AG04450 (cell line): ENCODE data around the gene DCAF15. TPM values are rescaled to one million over a fixed set of nuclear protein-coding genes. Genes with fewer than 3 reads are reported as not detected.
A peak's percentile ranks its signal among the peaks of the same experiment; 100 is the strongest.

Experiments used
- CTCF ChIA-PET: fragments of 300-600, 350-600 bp; formaldehyde crosslinking; extraction: SDS; loops from one replicate; lab custom pipeline; 2022; ENCODE audit warnings: antibody characterized with exemption, inconsistent platforms; lab: Charles Lee
- POLR2A ChIA-PET: fragments of 350-600 bp; formaldehyde crosslinking; extraction: SDS; loops from one replicate; lab custom pipeline; 2021; ENCODE audit warnings: antibody characterized with exemption, inconsistent platforms; lab: Yijun Ruan, JAX
- DNase-seq: peaks from one replicate; pipeline ENCODE4 v3.0.0-alpha.2; 2011; ENCODE audit warnings: low read depth, low spot score
- H3K27ac ChIP-seq: one replicate; pipeline ENCODE4 v1.5.1; 2012; ENCODE audit warnings: low read depth, low read length, control low read depth
- H3K27me3 ChIP-seq: one replicate; pipeline ENCODE4 v1.6.0; 2012; ENCODE audit warnings: low read length; ENCODE audit not compliant: control insufficient read depth, insufficient read depth
- H3K4me3 ChIP-seq: 2 replicates; pipeline ENCODE4 v1.5.1; 2011; ENCODE audit warnings: mild to moderate bottlenecking, low read depth, low read length, control low read depth
- H3K9me3 ChIP-seq: 2 replicates; pipeline ENCODE4 v1.5.1; 2012; ENCODE audit warnings: low read length; ENCODE audit not compliant: control insufficient read depth, insufficient read depth
- CTCF ChIP-seq: IDR thresholded peaks from 2 replicates; pipeline ENCODE4 v1.5.1; 2011; ENCODE audit warnings: low read depth, low read length, control low read depth, inconsistent platforms
- polyA minus RNA-seq: library from RNA; depleted of rRNA, polyadenylated mRNA; stranded (reverse); fragments of >200 nt; gene quantifications from 2 replicates; pipeline ENCODE4 v1.2.3, GENCODE V29; 2011; rRNA and poly(A)+ RNA removed
- polyA plus RNA-seq: library from polyadenylated mRNA; depleted of rRNA; stranded (reverse); fragments of >200 nt; gene quantifications from 2 replicates; pipeline ENCODE4 v1.2.3, GENCODE V29; 2011; rRNA removed

Gene DCAF15
- polyA plus RNA-seq (6.1 and 7.3 TPM in 2 replicates), polyA minus RNA-seq (11.1 and 11.5 TPM in 2 replicates)

GRCh38 chr19:13952154-13952930, at the start of gene DCAF15:
Gene DCAF15, plus strand, starts transcription at chr19:13952509. Its CDS starts 4 bp downstream, at chr19:13952513.
- CTCF ChIA-PET: interaction anchor here (0.8 kb wide), 2 partner anchors 71 to 184 kb away, joined by 3 to 7 read pairs; no protein-coding TSS in a partner anchor
- peak; percentile 99 for DNase-seq
- Histone ChIP-seq H3K27ac (no peak within 1 kb of the TSS), H3K4me3 (peak within 1 kb of the TSS; percentile 76), H3K27me3 (no peaks in the 10 kb centered on the region), H3K9me3 (no peaks in the 10 kb centered on the region)
- no peak for TF ChIP-seq CTCF
- POLR2A ChIA-PET: interaction anchor here (0.8 to 2.6 kb wide), 3 partner anchors 10 to 54 kb away, joined by 5 to 14 read pairs (median 7); partner anchors contain the start of gene RFX1

- Histone ChIP-seq H3K4me3 (no peak overlapping the region), H3K27me3 (peaks cover 3% of the 10 kb centered on the region), H3K9me3 (no peaks in the 10 kb centered on the region), H3K27ac (no peak overlapping the region)
- CTCF ChIA-PET: no interaction called here
- POLR2A ChIA-PET: interaction anchor here (0.7 kb wide), 2 partner anchors 22 to 40 kb away, joined by 4 read pairs; no protein-coding TSS in a partner anchor
- peak; percentile 26 for TF ChIP-seq CTCF
- no peak for DNase-seq
Observed at GRCh38 chr19:13902993-13903555, 49.2 kb upstream of the DCAF15 start.

GRCh38 chr19:13905634-13906520, 46.4 kb upstream of the DCAF15 start, which contains the start of the genes BRME1 and CC2D1A:
Gene BRME1, minus strand, starts transcription at chr19:13906117. Its CDS starts 1,225 bp downstream, at chr19:13904892.
Gene CC2D1A, plus strand, starts transcription at chr19:13906201. Its CDS starts 241 bp downstream, at chr19:13906442.
- CTCF ChIA-PET: interaction anchor here (0.6 kb wide), 1 partner anchor 171 kb away, joined by 3 read pairs; no protein-coding TSS in a partner anchor
- Histone ChIP-seq H3K4me3 (peak within 1 kb of the TSS; percentile 87), H3K9me3 (no peaks in the 10 kb centered on the region), H3K27ac (no peak within 1 kb of the TSS), H3K27me3 (no peaks in the 10 kb centered on the region)
- peak; percentile 29 for DNase-seq
- POLR2A ChIA-PET: interaction anchor here (0.6 to 1.6 kb wide), 2 partner anchors 13 to 33 kb away, joined by 3 to 5 read pairs; partner anchors contain the start of gene PODNL1
- no peak for TF ChIP-seq CTCF

GRCh38 chr19:13906521-13906904, 45.8 kb upstream of the DCAF15 start:
- no peak for TF ChIP-seq CTCF
- no peak for DNase-seq
- CTCF ChIA-PET: interaction anchor here (1.0 to 1.5 kb wide), 2 partner anchors 26 to 169 kb away, joined by 3 to 10 read pairs; no protein-coding TSS in a partner anchor
- POLR2A ChIA-PET: interaction anchor here (0.6 to 1.6 kb wide), 2 partner anchors 13 to 32 kb away, joined by 3 to 5 read pairs; partner anchors contain the start of gene PODNL1
- H3K9me3 ChIP-seq: no peaks in the 10 kb centered on the region
- H3K27me3 ChIP-seq: no peaks in the 10 kb centered on the region
- no peak overlapping the region for H3K27ac ChIP-seq
- peak overlapping the region; percentile 87 for H3K4me3 ChIP-seq
